CD4-positive, CD25-positive, alpha-beta regulatory T cell (primary cell): ENCODE results near the gene TRAF2. TPM values are rescaled to one million over a fixed set of nuclear protein-coding genes. Genes with fewer than 3 reads are reported as not detected.

ENCODE experiments used
- ATAC-seq, 2 donors: fragments of 150-1000 bp; cut with Tn5 transposase; one replicate each; pipeline ENCODE4 v1.10.0; 2021; ENCODE audit warnings: low read depth in 2 of 2, moderate number of reproducible peaks in 2 of 2, moderate library complexity in 1 of 2
- DNase-seq, 3 donors: peaks; one replicate each; pipeline versions ENCODE4 v3.0.0 to v3.0.0-alpha.2; 2012 to 2022; ENCODE audit warnings: mixed read lengths in 1 of 3
- H3K27ac ChIP-seq: one replicate; pipeline ENCODE4 v1.7.0; 2013; ENCODE audit warnings: mild to moderate bottlenecking, low read length; ENCODE audit not compliant: insufficient read depth, poor library complexity, severe bottlenecking
- H3K27me3 ChIP-seq: one replicate; pipeline ENCODE4 v1.7.0; 2013; ENCODE audit warnings: low read length; ENCODE audit not compliant: control insufficient read depth, insufficient read depth
- H3K36me3 ChIP-seq: one replicate; pipeline ENCODE4 v1.7.0; 2013; ENCODE audit warnings: mild to moderate bottlenecking, low read length, moderate library complexity; ENCODE audit not compliant: control insufficient read depth, insufficient read depth
- H3K4me1 ChIP-seq: 2 replicates; pipeline ENCODE4 v1.7.0; 2013; ENCODE audit warnings: mild to moderate bottlenecking, low read length; ENCODE audit not compliant: insufficient read depth, control insufficient read depth, poor library complexity, severe bottlenecking
- H3K4me3 ChIP-seq: one replicate; pipeline ENCODE4 v1.7.0; 2013; ENCODE audit warnings: low read depth, mild to moderate bottlenecking, low read length, moderate library complexity
- H3K9me3 ChIP-seq, 2 experiments: 1 replicate in 1 of 2; 2 replicates in 1 of 2; pipeline ENCODE4 v1.7.0; 2013; ENCODE audit warnings: low read length in 2 of 2, mild to moderate bottlenecking in 1 of 2, moderate library complexity in 1 of 2; ENCODE audit not compliant: control insufficient read depth in 2 of 2
- H3K27ac Mint-ChIP-seq, 3 donors: one replicate each; pipeline ENCODE4 v1.8.0; 2020 to 2022; ENCODE audit warnings: mild to moderate bottlenecking in 3 of 3, mixed read lengths in 3 of 3, moderate library complexity in 2 of 3
- H3K27me3 Mint-ChIP-seq: one replicate; pipeline ENCODE4 v1.8.0; 2022; ENCODE audit warnings: mild to moderate bottlenecking, mixed read lengths
- H3K36me3 Mint-ChIP-seq: one replicate; pipeline ENCODE4 v1.8.0; 2020; ENCODE audit warnings: mixed read lengths
- H3K4me1 Mint-ChIP-seq, 4 donors: one replicate each; pipeline ENCODE4 v1.8.0; 2020 to 2022; ENCODE audit warnings: mixed read lengths in 4 of 4, mild to moderate bottlenecking in 1 of 4
- H3K4me3 Mint-ChIP-seq, 4 donors: one replicate each; pipeline ENCODE4 v1.8.0; 2020 to 2022; ENCODE audit warnings: mild to moderate bottlenecking in 4 of 4, mixed read lengths in 4 of 4, moderate library complexity in 3 of 4
- H3K9me3 Mint-ChIP-seq, 7 donors: one replicate each; pipeline ENCODE4 v1.8.0; 2020 to 2022; ENCODE audit warnings: mixed read lengths in 7 of 7, mild to moderate bottlenecking in 3 of 7, moderate library complexity in 2 of 7
- polyA plus RNA-seq, 4 donors: library from polyadenylated mRNA; unstranded; fragments of 300-500 nt; fragmentation: Illumina TruSeq; gene quantifications; one replicate each; pipeline ENCODE4 v1.2.3, GENCODE V29; 2021
- total RNA-seq: library from RNA; stranded (reverse); gene quantifications from one replicate; pipeline ENCODE4 v1.2.3, GENCODE V29; 2022

The TRAF2 gene
- total and polyA plus RNA-seq, 5 donors from 2014 or later, result 11.0 to 28.6 (median 16.8) TPM

- peaks cover 23% of the 10 kb centered on the region for H3K4me1 ChIP-seq
- no peaks in the 10 kb centered on the region for H3K27me3 ChIP-seq
- no peak overlapping the region for H3K4me3 ChIP-seq
- H3K27ac ChIP-seq, result no peak overlapping the region
- Mint-ChIP-seq H3K36me3 (peaks cover 11% of the 10 kb centered on the region), H3K9me3 (peaks cover 0 to 3% (median 0%) of the 10 kb centered on the region in 7 donors), H3K4me1 (peaks cover 0 to 15% (median 3%) of the 10 kb centered on the region in 4 donors), H3K27me3 (peaks cover 5% of the 10 kb centered on the region), H3K27ac (no peak overlapping the region), H3K4me3 (peak overlapping the region in 1 of 4 donors; percentile 67)
- DNase-seq (no peak), ATAC-seq (no peak)
- H3K9me3 ChIP-seq, result no peaks in the 10 kb centered on the region
- H3K36me3 ChIP-seq, result peaks cover 30% of the 10 kb centered on the region
These were observed 56.0 kb downstream of the TRAF2 start for GRCh38 chr9:136942112-136942880.

GRCh38 chr9:136942881-136943230 lies 56.5 kb downstream of the TRAF2 start:
- Mint-ChIP-seq H3K9me3 (no peaks in the 10 kb centered on the region), H3K36me3 (peaks cover 7% of the 10 kb centered on the region), H3K27ac (no peak overlapping the region), H3K4me1 (peaks cover 0 to 15% (median 3%) of the 10 kb centered on the region in 4 donors), H3K4me3 (peak overlapping the region in 2 of 4 donors; percentile 47 to 67), H3K27me3 (peaks cover 5% of the 10 kb centered on the region)
- no peaks in the 10 kb centered on the region for H3K9me3 ChIP-seq
- DNase-seq, result no peak
- H3K27me3 ChIP-seq, result no peaks in the 10 kb centered on the region
- H3K36me3 ChIP-seq, result peaks cover 30% of the 10 kb centered on the region
- H3K4me3 ChIP-seq, result no peak overlapping the region
- H3K4me1 ChIP-seq, result peaks cover 23% of the 10 kb centered on the region
- no peak overlapping the region for H3K27ac ChIP-seq
- ATAC-seq, result no peak

- H3K9me3 Mint-ChIP-seq, result no peaks in the 10 kb centered on the region
- no peak for ATAC-seq
These were observed 57.2 kb downstream of the TRAF2 start for GRCh38 chr9:136943291-136944211.

GRCh38 chr9:136944212-136944518 lies 57.8 kb downstream of the TRAF2 start:
- peak in 1 of 2 donors; percentile 23 for ATAC-seq
- Mint-ChIP-seq H3K4me1 (peaks cover 0 to 19% (median 3%) of the 10 kb centered on the region in 4 donors), H3K4me3 (peak overlapping the region; percentile 84 to 90 (median 86)), H3K27me3 (peaks cover 5% of the 10 kb centered on the region), H3K36me3 (peaks cover 3% of the 10 kb centered on the region), H3K9me3 (no peaks in the 10 kb centered on the region), H3K27ac (no peak overlapping the region)
- Histone ChIP-seq H3K36me3 (peaks cover 30% of the 10 kb centered on the region), H3K4me1 (peaks cover 26% of the 10 kb centered on the region), H3K4me3 (no peak overlapping the region), H3K9me3 (no peaks in the 10 kb centered on the region), H3K27me3 (no peaks in the 10 kb centered on the region), H3K27ac (peak overlapping the region; percentile 55)
- DNase-seq, result peak in 1 of 3 donors; percentile 27

More at GRCh38 chr9:136943291-136944211, 57.2 kb downstream of the TRAF2 start:
- no peaks in the 10 kb centered on the region for H3K27me3 ChIP-seq
- H3K4me1 ChIP-seq, result peaks cover 23% of the 10 kb centered on the region
- H3K27me3 Mint-ChIP-seq, result peaks cover 5% of the 10 kb centered on the region
- peaks cover 7% of the 10 kb centered on the region for H3K36me3 Mint-ChIP-seq
- peak overlapping the region; percentile 84 to 90 (median 86) for H3K4me3 Mint-ChIP-seq
- peak overlapping the region; percentile 55 for H3K27ac ChIP-seq
- peaks cover 30% of the 10 kb centered on the region for H3K36me3 ChIP-seq
- peak overlapping the region; percentile 19 for H3K4me3 ChIP-seq
- DNase-seq, result peak; percentile 19 to 53 (median 38)
- H3K27ac Mint-ChIP-seq, result peak overlapping the region in 2 of 3 donors; percentile 66 to 75
- H3K9me3 ChIP-seq, result no peaks in the 10 kb centered on the region
- H3K4me1 Mint-ChIP-seq, result peaks cover 0 to 19% (median 3%) of the 10 kb centered on the region in 4 donors

GRCh38 chr9:136944519-136945332 lies 58.4 kb downstream of the TRAF2 start, which contains the start of the genes C8G and FBXW5:
Gene C8G, plus strand, starts transcription at chr9:136945243. Its CDS starts 78 bp downstream, at chr9:136945321.
Gene FBXW5, minus strand, starts transcription at chr9:136944738. Its CDS starts 655 bp downstream, at chr9:136944083.
- Histone ChIP-seq H3K27me3 (no peaks in the 10 kb centered on the region), H3K4me3 (no peak within 1 kb of the TSS), H3K36me3 (peaks cover 29% of the 10 kb centered on the region), H3K4me1 (peaks cover 31% of the 10 kb centered on the region), H3K9me3 (no peaks in the 10 kb centered on the region), H3K27ac (peak within 1 kb of the TSS; percentile 55)
- no peaks in the 10 kb centered on the region for H3K9me3 Mint-ChIP-seq
- peaks cover 0 to 19% (median 3%) of the 10 kb centered on the region in 4 donors for H3K4me1 Mint-ChIP-seq
- peak within 1 kb of the TSS; percentile 84 to 93 (median 86) for H3K4me3 Mint-ChIP-seq
- ATAC-seq, result peak; percentile 81 to 82
- H3K27ac Mint-ChIP-seq, result peak within 1 kb of the TSS in 2 of 3 donors; percentile 75 to 90
- peak; percentile 89 to 95 (median 95) for DNase-seq
- H3K27me3 Mint-ChIP-seq, result peaks cover 5% of the 10 kb centered on the region
- H3K36me3 Mint-ChIP-seq, result no peaks in the 10 kb centered on the region

GRCh38 chr9:136945333-136946227 lies 59.3 kb downstream of the TRAF2 start:
- Mint-ChIP-seq H3K4me1 (peaks cover 0 to 21% (median 3%) of the 10 kb centered on the region in 4 donors), H3K27ac (peak overlapping the region in 1 of 3 donors; percentile 90), H3K36me3 (no peaks in the 10 kb centered on the region), H3K4me3 (peak overlapping the region in 1 of 4 donors; percentile 81), H3K9me3 (no peaks in the 10 kb centered on the region), H3K27me3 (peaks cover 5% of the 10 kb centered on the region)
- Histone ChIP-seq H3K36me3 (peaks cover 22% of the 10 kb centered on the region), H3K27ac (no peak overlapping the region), H3K4me3 (no peak overlapping the region), H3K4me1 (peaks cover 37% of the 10 kb centered on the region), H3K9me3 (no peaks in the 10 kb centered on the region), H3K27me3 (no peaks in the 10 kb centered on the region)
- no peak for ATAC-seq
- DNase-seq, result no peak
